BE2C (cell line): ENCODE measurements around the gene IGFN1.

Experiments
- DNase-seq: peaks from one replicate; pipeline ENCODE4 v3.0.0-alpha.2; 2020
- H3K27me3 ChIP-seq: fragments of 250-450 bp; sonication (Bioruptor Pico); 2 replicates; pipeline ENCODE4 v1.5.1; 2020; ENCODE audit warnings: mild to moderate bottlenecking
- H3K36me3 ChIP-seq: fragments of 250-450 bp; sonication (Bioruptor Pico); 2 replicates; pipeline ENCODE4 v1.5.1; 2020; ENCODE audit warnings: mild to moderate bottlenecking
- H3K4me1 ChIP-seq: fragments of 250-450 bp; sonication (Bioruptor Pico); 2 replicates; pipeline ENCODE4 v1.5.1; 2020
- H3K4me3 ChIP-seq: 2 replicates; pipeline ENCODE4 v1.5.1; 2011; ENCODE audit warnings: low read depth, low read length
- H3K9me3 ChIP-seq: fragments of 250-450 bp; sonication (Bioruptor Pico); 2 replicates; pipeline ENCODE4 v1.5.1; 2020
- CTCF ChIP-seq: IDR thresholded peaks from 2 replicates; pipeline ENCODE4 v1.5.1; 2012; ENCODE audit warnings: mild to moderate bottlenecking, low read depth, low read length

Gene IGFN1

GRCh38 chr1:201143726-201144635, 46.6 kb upstream of the IGFN1 start:
- TF ChIP-seq CTCF, result no peak
- Histone ChIP-seq H3K4me1 (no peaks in the 10 kb centered on the region; the same call in 1 of the 2 replicates), H3K36me3 (peaks cover 78% of the 10 kb centered on the region), H3K9me3 (no peaks in the 10 kb centered on the region), H3K27me3 (no peaks in the 10 kb centered on the region), H3K4me3 (no peak overlapping the region)
- DNase-seq, result no peak

GRCh38 chr1:201144701-201145100, 45.9 kb upstream of the IGFN1 start:
- no peak for DNase-seq
- TF ChIP-seq CTCF, result no peak
- H3K27me3 ChIP-seq, result no peaks in the 10 kb centered on the region
- H3K4me3 ChIP-seq, result no peak overlapping the region
- H3K9me3 ChIP-seq, result no peaks in the 10 kb centered on the region
- H3K36me3 ChIP-seq, result peaks cover 78% of the 10 kb centered on the region
- H3K4me1 ChIP-seq, result no peaks in the 10 kb centered on the region; the same call in 1 of the 2 replicates

- no peak overlapping the region for H3K4me3 ChIP-seq
- no peak for DNase-seq
- H3K27me3 ChIP-seq, result no peaks in the 10 kb centered on the region
- no peak for TF ChIP-seq CTCF
- peaks cover 73% of the 10 kb centered on the region for H3K36me3 ChIP-seq
- H3K9me3 ChIP-seq, result no peaks in the 10 kb centered on the region
- H3K4me1 ChIP-seq, result no peaks in the 10 kb centered on the region
Observed at GRCh38 chr1:201145132-201145531, 45.5 kb upstream of the IGFN1 start.

GRCh38 chr1:201145816-201146215, 44.8 kb upstream of the IGFN1 start:
- no peaks in the 10 kb centered on the region for H3K9me3 ChIP-seq
- H3K27me3 ChIP-seq, result no peaks in the 10 kb centered on the region
- no peak for TF ChIP-seq CTCF
- no peak overlapping the region for H3K4me3 ChIP-seq
- no peak for DNase-seq
- peaks cover 67% of the 10 kb centered on the region for H3K36me3 ChIP-seq
- H3K4me1 ChIP-seq, result no peaks in the 10 kb centered on the region

GRCh38 chr1:201146626-201147390, 43.8 kb upstream of the IGFN1 start:
- DNase-seq, result no peak
- TF ChIP-seq CTCF, result no peak
- no peaks in the 10 kb centered on the region for H3K4me1 ChIP-seq
- peaks cover 68% of the 10 kb centered on the region for H3K36me3 ChIP-seq
- H3K9me3 ChIP-seq, result no peaks in the 10 kb centered on the region
- H3K4me3 ChIP-seq, result no peak overlapping the region
- H3K27me3 ChIP-seq, result no peaks in the 10 kb centered on the region
